IMR-90 (cell line): ENCODE data around the gene FLOT2. TPM values are rescaled to one million over a fixed set of nuclear protein-coding genes. Genes with fewer than 3 reads are reported as not detected.

Experiments used
- ATAC-seq: fragments of 200-7000 bp; cut with Tn5 transposase; 2 replicates; pipeline ENCODE4 v1.9.1; 2020; ENCODE audit warnings: low read depth, mild to moderate bottlenecking, moderate library complexity
- BruUV-seq: library from RNA; stranded (reverse); fragments of 400-500 nt; replicated peaks from 2 replicates; lab custom pipeline; 2021; lab: Mats Ljungman, UMichigan
- CTCF ChIA-PET: fragments of 300-600 bp; formaldehyde crosslinking; extraction: SDS; loops from one replicate; lab custom pipeline; 2021; ENCODE audit warnings: antibody characterized with exemption; lab: Yijun Ruan, JAX
- POLR2A ChIA-PET: fragments of 300-600 bp; sonication (Branson Sonifier 250); formaldehyde crosslinking; loops from one replicate; lab custom pipeline; 2022; ENCODE audit warnings: antibody characterized with exemption; ENCODE audit not compliant: unreplicated experiment; lab: Charles Lee
- DNase-seq: peaks from one replicate; pipeline ENCODE4 v3.0.0; 2013
- H2AFZ ChIP-seq: replicated peaks from 2 replicates; pipeline ENCODE3; 2013; ENCODE audit warnings: low read length, mild to moderate bottlenecking; ENCODE audit not compliant: poor library complexity
- H2AK5ac ChIP-seq: 2 replicates; pipeline ENCODE4 v1.6.1; 2013; ENCODE audit warnings: low read depth, low read length, inconsistent platforms
- H2AK9ac ChIP-seq: replicated peaks from 2 replicates; pipeline ENCODE3; 2013; ENCODE audit warnings: mild to moderate bottlenecking, low read depth, low read length, moderate library complexity; ENCODE audit not compliant: poor library complexity
- H2BK120ac ChIP-seq: 2 replicates; pipeline ENCODE4 v1.6.1; 2013; ENCODE audit warnings: low read depth, low read length, inconsistent platforms
- H2BK15ac ChIP-seq: 3 replicates; pipeline ENCODE4 v1.6.1; 2013; ENCODE audit warnings: low read depth, low read length, inconsistent platforms
- H2BK20ac ChIP-seq: 2 replicates; pipeline ENCODE4 v1.6.1; 2013; ENCODE audit warnings: low read depth, mild to moderate bottlenecking, inconsistent platforms, low read length, moderate library complexity
- H2BK5ac ChIP-seq: 2 replicates; pipeline ENCODE4 v1.6.1; 2013; ENCODE audit warnings: mild to moderate bottlenecking, low read depth, low read length, inconsistent platforms; ENCODE audit not compliant: poor library complexity, severe bottlenecking
- H3K14ac ChIP-seq: replicated peaks from 2 replicates; pipeline ENCODE4 v1.6.1; 2013; ENCODE audit warnings: low read depth, low read length, inconsistent platforms
- H3K18ac ChIP-seq: 2 replicates; pipeline ENCODE4 v1.6.1; 2013; ENCODE audit warnings: low read depth, low read length, control low read depth
- H3K23ac ChIP-seq: 2 replicates; pipeline ENCODE4 v1.6.1; 2013; ENCODE audit warnings: low read depth, low read length, inconsistent platforms
- H3K27ac ChIP-seq: 2 replicates; pipeline ENCODE4 v1.5.1; 2013; ENCODE audit warnings: mild to moderate bottlenecking, control low read depth, low read length; ENCODE audit not compliant: insufficient read depth
- H3K27me3 ChIP-seq: 2 replicates; pipeline ENCODE4 v1.6.1; 2013; ENCODE audit warnings: low read length; ENCODE audit not compliant: control insufficient read depth, insufficient read depth
- H3K36me3 ChIP-seq: 2 replicates; pipeline ENCODE4 v1.6.1; 2013; ENCODE audit warnings: low read length, mixed read lengths; ENCODE audit not compliant: control insufficient read depth, insufficient read depth
- H3K4ac ChIP-seq: 2 replicates; pipeline ENCODE4 v1.6.1; 2013; ENCODE audit warnings: low read depth, low read length, inconsistent platforms
- H3K4me1 ChIP-seq: 2 replicates; pipeline ENCODE4 v1.6.1; 2013; ENCODE audit warnings: low read length, mixed read lengths; ENCODE audit not compliant: control insufficient read depth, insufficient read depth
- H3K4me2 ChIP-seq: 2 replicates; pipeline ENCODE4 v1.6.1; 2013; ENCODE audit warnings: low read depth, mild to moderate bottlenecking, control low read depth, low read length, moderate library complexity
- H3K4me3 ChIP-seq: 2 replicates; pipeline ENCODE4 v1.5.1; 2013; ENCODE audit warnings: low read depth, mild to moderate bottlenecking, control low read depth, low read length, moderate library complexity; ENCODE audit not compliant: insufficient read depth
- H3K56ac ChIP-seq: 2 replicates; pipeline ENCODE4 v1.6.1; 2013; ENCODE audit warnings: low read length, inconsistent platforms; ENCODE audit not compliant: insufficient read depth; ENCODE audit errors: extremely low read depth
- H3K79me1 ChIP-seq, 2 experiments: 2 replicates each; pipeline ENCODE4 v1.6.1; 2013; ENCODE audit warnings: low read length in 2 of 2, inconsistent platforms in 1 of 2, low read depth in 1 of 2
- H3K9ac ChIP-seq: 2 replicates; pipeline ENCODE4 v1.6.1; 2013; ENCODE audit warnings: low read depth, low read length, control low read depth
- H3K9me1 ChIP-seq: 2 replicates; pipeline ENCODE4 v1.6.1; 2013; ENCODE audit warnings: low read length, inconsistent platforms; ENCODE audit not compliant: insufficient read depth
- H3K9me3 ChIP-seq: 2 replicates; pipeline ENCODE4 v1.6.1; 2013; ENCODE audit warnings: low read length; ENCODE audit not compliant: control insufficient read depth, insufficient read depth
- H4K20me1 ChIP-seq: 2 replicates; pipeline ENCODE4 v1.6.1; 2013; ENCODE audit warnings: low read length, inconsistent platforms; ENCODE audit not compliant: insufficient read depth
- H4K5ac ChIP-seq: 2 replicates; pipeline ENCODE4 v1.6.1; 2013; ENCODE audit warnings: mild to moderate bottlenecking, low read depth, low read length, control low read depth
- H4K8ac ChIP-seq, 2 experiments: 2 replicates each; pipeline ENCODE4 v1.6.1; 2013; ENCODE audit warnings: low read depth in 2 of 2, low read length in 2 of 2, control low read depth in 1 of 2, inconsistent platforms in 1 of 2
- H4K91ac ChIP-seq: 2 replicates; pipeline ENCODE4 v1.6.1; 2013; ENCODE audit warnings: low read depth, low read length, inconsistent platforms; ENCODE audit not compliant: insufficient read depth
- FOS ChIP-seq: fragments of 150-350 bp; IDR thresholded peaks from 2 replicates; pipeline ENCODE4 v1.6.1; 2016; ENCODE audit warnings: low read depth, low read length
- NFE2L2 ChIP-seq: fragments of 150-350 bp; IDR thresholded peaks from 2 replicates; pipeline ENCODE4 v1.6.1; 2016; ENCODE audit warnings: low read depth, mild to moderate bottlenecking, low read length
- RAD21 ChIP-seq: IDR thresholded peaks from 2 replicates; pipeline ENCODE4 v1.6.1; 2012; ENCODE audit warnings: low read length, improper control_type of control experiment
- WGBS, 2 experiments: methylation state at CpG; one replicate each; pipeline versions ENCODE4 v1.1.5 to v1.1.7; 2013; ENCODE audit warnings: missing lambda C conversion rate in 2 of 2; ENCODE audit not compliant: insufficient read length in 1 of 2; ENCODE audit errors: extremely low coverage in 2 of 2; 5-methylcytosine and 5-hydroxymethylcytosine counted together
- dilution Hi-C: fragments of 300-500 bp; cut with HindIII; formaldehyde crosslinking; loops from one replicate; pipeline ENCODE4 v1.14.3; 2018; ENCODE audit warnings: low sequenced_read_pairs; ENCODE audit not compliant: unreplicated experiment
- in situ Hi-C: fragments of 300-500 bp; cut with MboI; formaldehyde crosslinking; loops from 3 replicates; pipeline ENCODE4 v1.14.3; 2019; ENCODE audit warnings: low sequenced_read_pairs, inconsistent platforms, mixed read lengths
- intact Hi-C: fragments of 100-400 bp; cut with micrococcal nuclease; formaldehyde crosslinking; loops from 2 replicates; pipeline ENCODE4 v1.10.0; 2022
- polyA plus RNA-seq, 3 experiments: library from polyadenylated mRNA; depleted of rRNA; stranded (reverse); fragments of >200 nt; gene quantifications; 2 replicates each; pipeline ENCODE4 v1.2.3, GENCODE V29; 2012; ENCODE audit warnings: low replicate concordance in 1 of 3
- total RNA-seq: library from RNA; depleted of rRNA; stranded (reverse); fragments of >200 nt; gene quantifications from 2 replicates; pipeline ENCODE4 v1.2.3, GENCODE V29; 2012
- TF ChIP-seq, protein P1 (sequence below): fragments of 150-350 bp; IDR thresholded peaks from 2 replicates; pipeline ENCODE4 v1.6.1; 2016; ENCODE audit warnings: low read depth, mild to moderate bottlenecking, low read length, moderate library complexity, borderline replicate concordance

The FLOT2 gene
- total and polyA plus RNA-seq, 2 of the 4 experiments (the other 2 are of a cell fraction) = 19.7 to 67.9 TPM

DNA sequence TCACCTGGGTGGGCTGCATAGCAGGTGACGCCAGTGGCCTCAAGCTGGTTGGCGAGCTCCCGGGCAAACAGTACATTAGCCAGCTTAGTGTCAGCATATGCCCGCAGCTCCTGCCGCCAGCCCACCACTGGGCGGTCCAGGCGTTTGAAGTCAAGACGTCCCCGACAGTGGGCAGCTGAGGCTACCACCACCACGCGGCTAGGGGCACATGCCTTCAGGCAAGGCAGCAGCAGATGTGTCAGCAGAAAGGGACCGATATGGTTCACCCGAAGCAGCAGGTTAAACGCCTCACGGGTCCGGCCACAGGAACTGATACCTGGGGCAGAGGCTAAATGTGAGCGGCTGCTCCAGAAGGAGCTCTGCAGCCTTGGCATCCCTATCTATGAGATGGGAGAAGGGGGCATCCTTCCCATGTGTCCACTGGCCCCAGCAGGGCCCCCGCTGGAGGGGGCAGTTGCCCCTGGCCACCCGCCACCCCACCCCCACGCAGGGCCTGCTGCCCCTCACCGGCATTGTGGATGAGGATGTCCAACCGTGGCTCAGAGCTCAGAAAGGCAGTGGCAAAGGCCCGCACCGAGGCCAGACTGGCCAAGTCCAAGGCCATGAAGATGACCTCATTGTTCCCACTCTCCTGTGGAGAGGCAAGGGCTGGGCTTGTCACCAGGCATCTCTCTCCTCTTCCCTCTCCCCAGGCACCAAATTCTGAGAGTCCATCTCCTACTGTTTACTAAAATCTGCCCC, 3.6 kb upstream of the FLOT2 start (continued):
- no peak for TF ChIP-seq RAD21

- H3K27ac ChIP-seq = no peak overlapping the region
- ChIA-PET CTCF (interaction anchor here (0.6 to 0.9 kb wide), 2 partner anchors 9 to 26 kb away, joined by 3 read pairs; no protein-coding TSS in a partner anchor), POLR2A (no interaction called here)
- no peak for ATAC-seq
- no peak overlapping the region for H3K23ac ChIP-seq
- BruUV-seq = no TSS peak
- H3K4ac ChIP-seq = no peak overlapping the region
- DNase-seq = no peak
- no peaks in the 10 kb centered on the region for H3K9me3 ChIP-seq
- H4K91ac ChIP-seq = no peak overlapping the region
- WGBS, 2 experiments = 90% methylated on average over 2 of the region's 5 CpGs; no CpG with 5 or more reads in 1 of the 2 experiments
- H2BK20ac ChIP-seq = no peak overlapping the region
- H3K4me1 ChIP-seq = peaks cover 9% of the 10 kb centered on the region
- no peak overlapping the region for H2AFZ ChIP-seq
- H3K18ac ChIP-seq = no peak overlapping the region
- intact Hi-C loops = no loop called here
- H4K5ac ChIP-seq = no peak overlapping the region
- peaks cover 16% of the 10 kb centered on the region for H3K9me1 ChIP-seq
- peaks cover 21% of the 10 kb centered on the region; the same call in 1 of the 2 replicates for H4K20me1 ChIP-seq
- dilution Hi-C loops = no loop called here
- no peak overlapping the region for H2BK15ac ChIP-seq
- no peak overlapping the region for H2BK5ac ChIP-seq
- H3K9ac ChIP-seq = no peak overlapping the region
- H3K4me3 ChIP-seq = no peak overlapping the region
- no peak overlapping the region for H4K8ac ChIP-seq
- H3K4me2 ChIP-seq = no peak overlapping the region
- no peak overlapping the region for H2BK120ac ChIP-seq
- TF ChIP-seq FOS (no peak), NFE2L2 (no peak)
- TF ChIP-seq, protein P1, sequence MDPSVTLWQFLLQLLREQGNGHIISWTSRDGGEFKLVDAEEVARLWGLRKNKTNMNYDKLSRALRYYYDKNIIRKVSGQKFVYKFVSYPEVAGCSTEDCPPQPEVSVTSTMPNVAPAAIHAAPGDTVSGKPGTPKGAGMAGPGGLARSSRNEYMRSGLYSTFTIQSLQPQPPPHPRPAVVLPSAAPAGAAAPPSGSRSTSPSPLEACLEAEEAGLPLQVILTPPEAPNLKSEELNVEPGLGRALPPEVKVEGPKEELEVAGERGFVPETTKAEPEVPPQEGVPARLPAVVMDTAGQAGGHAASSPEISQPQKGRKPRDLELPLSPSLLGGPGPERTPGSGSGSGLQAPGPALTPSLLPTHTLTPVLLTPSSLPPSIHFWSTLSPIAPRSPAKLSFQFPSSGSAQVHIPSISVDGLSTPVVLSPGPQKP = no peak
- no peak overlapping the region for H3K56ac ChIP-seq
- peaks cover 7 to 47% of the 10 kb centered on the region in 2 experiments; a peak in 3 of 4 replicates for H3K79me1 ChIP-seq
- H2AK9ac ChIP-seq = no peak overlapping the region
- in situ Hi-C loops = no loop called here
- H3K14ac ChIP-seq = no peak overlapping the region
- no peaks in the 10 kb centered on the region for H3K36me3 ChIP-seq
- H3K27me3 ChIP-seq = no peaks in the 10 kb centered on the region
- H2AK5ac ChIP-seq = no peak overlapping the region; the same call in 1 of the 2 replicates
These were observed 1.8 kb upstream of the FLOT2 start for GRCh38 chr17:28899212-28899815.
